Natural killer cell (primary cell): ENCODE measurements around the gene NAA25. TPM values are rescaled to one million over a fixed set of nuclear protein-coding genes. Genes with fewer than 3 reads are reported as not detected.
A peak's percentile ranks its signal among the peaks of the same experiment; 100 is the strongest.

ENCODE experiments used
- ATAC-seq, 3 donors: fragments of 150-1000 bp in 2 of 3; fragments of 200-7000 bp in 1 of 3; cut with Tn5 transposase; 1 replicate in 1 of 3; 2 replicates in 2 of 3; pipeline ENCODE4 v1.10.0; 2021; ENCODE audit warnings: mild to moderate bottlenecking in 2 of 3, moderate library complexity in 2 of 3
- DNase-seq, 2 donors: peaks; one replicate each; pipeline versions ENCODE4 v3.0.0 to v3.0.0-alpha.2; 2013 to 2021; ENCODE audit warnings: mixed read lengths in 1 of 2
- H3K27ac ChIP-seq: one replicate; pipeline ENCODE4 v1.5.1; 2013; ENCODE audit warnings: mild to moderate bottlenecking, low read length
- H3K27me3 ChIP-seq: one replicate; pipeline ENCODE4 v1.6.1; 2013; ENCODE audit warnings: low read length; ENCODE audit not compliant: control insufficient read depth, insufficient read depth
- H3K36me3 ChIP-seq: one replicate; pipeline ENCODE4 v1.6.1; 2013; ENCODE audit warnings: low read length; ENCODE audit not compliant: control insufficient read depth, insufficient read depth
- H3K4me1 ChIP-seq: one replicate; pipeline ENCODE4 v1.6.1; 2013; ENCODE audit warnings: low read length; ENCODE audit not compliant: control insufficient read depth, insufficient read depth
- H3K4me3 ChIP-seq: one replicate; pipeline ENCODE4 v1.5.1; 2013; ENCODE audit warnings: low read length
- H3K9me3 ChIP-seq: one replicate; pipeline ENCODE4 v1.6.1; 2013; ENCODE audit warnings: low read length; ENCODE audit not compliant: control insufficient read depth, insufficient read depth
- H3K27ac Mint-ChIP-seq, 2 donors: one replicate each; pipeline ENCODE4 v1.8.0; 2022; ENCODE audit warnings: mild to moderate bottlenecking in 2 of 2, mixed read lengths in 2 of 2, moderate library complexity in 1 of 2
- H3K27me3 Mint-ChIP-seq, 2 donors: one replicate each; pipeline ENCODE4 v1.8.0; 2022; ENCODE audit warnings: low read depth in 2 of 2, mixed read lengths in 2 of 2
- H3K36me3 Mint-ChIP-seq: one replicate; pipeline ENCODE4 v1.8.0; 2022; ENCODE audit warnings: mixed read lengths
- H3K4me1 Mint-ChIP-seq, 2 donors: one replicate each; pipeline ENCODE4 v1.8.0; 2022; ENCODE audit warnings: mixed read lengths in 2 of 2
- H3K4me3 Mint-ChIP-seq: one replicate; pipeline ENCODE4 v1.8.0; 2022; ENCODE audit warnings: mild to moderate bottlenecking, moderate library complexity, mixed read lengths
- H3K9me3 Mint-ChIP-seq, 2 donors: one replicate each; pipeline ENCODE4 v1.8.0; 2022; ENCODE audit warnings: mixed read lengths in 2 of 2
- CTCF ChIP-seq: fragments of 200-600 bp; IDR thresholded peaks from one replicate; pipeline ENCODE4 v1.8.0; 2022; ENCODE audit warnings: antibody characterized with exemption
- WGBS: methylation state at CpG from one replicate; pipeline ENCODE4 v1.1.7; 2013; ENCODE audit warnings: missing lambda C conversion rate; ENCODE audit not compliant: insufficient coverage; 5-methylcytosine and 5-hydroxymethylcytosine counted together
- intact Hi-C: fragments of 100-400 bp; cut with micrococcal nuclease; formaldehyde crosslinking; loops from one replicate; pipeline ENCODE4 v1.14.2; 2022
- total RNA-seq, 4 donors: library from RNA; stranded (reverse); fragments of 120-200 nt in 1 of 4; gene quantifications; one replicate each; pipeline versions ENCODE4 v1.2.3 to v1.2.4, GENCODE V29; 2013 to 2022

NAA25 gene
- total RNA-seq, 3 donors from 2014 or later (not counting 1 experiment from before 2014, with no cell fraction given) = 25.8 to 34.4 (median 30.7) TPM

DNA sequence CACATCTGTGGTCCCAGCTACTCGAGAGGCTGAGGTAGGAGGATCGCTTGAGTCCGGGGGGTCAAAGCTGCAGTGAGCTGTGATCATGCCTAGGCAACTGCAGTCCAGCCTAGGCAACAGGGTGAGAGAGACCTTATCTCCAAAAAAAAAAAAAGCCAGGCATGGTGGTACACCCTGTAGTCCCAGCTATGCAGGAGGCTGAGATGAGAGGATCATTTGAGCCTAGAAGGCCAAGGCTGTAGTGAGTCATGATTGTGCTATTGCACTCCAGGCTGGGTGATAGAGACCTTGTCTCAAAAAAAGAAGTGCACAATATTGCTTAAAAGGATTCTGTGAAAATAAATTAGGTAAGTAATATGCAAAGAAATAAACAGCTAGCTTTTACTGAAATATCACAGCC, 17.0 kb downstream of the NAA25 start:
- no peak overlapping the region for H3K27ac ChIP-seq
- H3K9me3 Mint-ChIP-seq = no peaks in the 10 kb centered on the region
- H3K4me3 ChIP-seq = no peak overlapping the region
- no peaks in the 10 kb centered on the region for H3K4me1 ChIP-seq
- intact Hi-C loops = no loop called here
- H3K36me3 ChIP-seq = peaks cover 33% of the 10 kb centered on the region
- DNase-seq (no peak), ATAC-seq (no peak)
- no peak overlapping the region for H3K4me3 Mint-ChIP-seq
- WGBS = 98% methylated on average over 3 of the region's 3 CpGs
- H3K27me3 ChIP-seq = no peaks in the 10 kb centered on the region
- no peak overlapping the region for H3K27ac Mint-ChIP-seq
- no peaks in the 10 kb centered on the region for H3K27me3 Mint-ChIP-seq
- no peaks in the 10 kb centered on the region for H3K36me3 Mint-ChIP-seq
- peaks cover 8 to 13% of the 10 kb centered on the region in 2 donors for H3K4me1 Mint-ChIP-seq
- H3K9me3 ChIP-seq = no peaks in the 10 kb centered on the region
- TF ChIP-seq CTCF = no peak

DNA sequence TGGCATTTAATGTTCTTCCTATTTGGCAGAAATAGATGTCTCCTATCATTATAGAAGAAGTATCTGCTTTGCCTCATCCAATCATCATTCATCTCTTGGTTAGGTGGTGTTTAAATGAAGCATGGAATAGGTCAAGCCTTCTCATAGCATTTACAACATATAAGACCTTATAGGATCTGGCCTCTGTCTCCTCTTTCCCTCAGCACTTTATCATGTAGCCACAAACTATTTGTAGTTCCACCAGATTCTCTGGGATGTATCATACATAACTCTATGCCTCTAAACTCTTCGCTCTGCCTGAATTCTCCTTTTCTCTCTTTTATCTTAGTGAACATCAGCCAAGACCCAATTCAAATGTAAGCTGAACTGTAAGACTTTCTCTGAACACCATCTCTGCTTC, 20.7 kb downstream of the NAA25 start:
- Histone ChIP-seq H3K27ac (no peak overlapping the region), H3K27me3 (no peaks in the 10 kb centered on the region), H3K36me3 (peaks cover 41% of the 10 kb centered on the region), H3K4me3 (no peak overlapping the region), H3K4me1 (no peaks in the 10 kb centered on the region), H3K9me3 (no peaks in the 10 kb centered on the region)
- DNase-seq (no peak), ATAC-seq (no peak)
- Mint-ChIP-seq H3K4me3 (no peak overlapping the region), H3K27me3 (no peaks in the 10 kb centered on the region), H3K9me3 (no peaks in the 10 kb centered on the region), H3K4me1 (peaks cover 0 to 5% of the 10 kb centered on the region in 2 donors), H3K36me3 (peaks cover 5% of the 10 kb centered on the region), H3K27ac (peak overlapping the region in 1 of 2 donors; percentile 14)
- no peak for TF ChIP-seq CTCF
- intact Hi-C loops = no loop called here
- WGBS = 100% methylated on average over 1 of the region's 1 CpG

- Histone ChIP-seq H3K27ac (no peak overlapping the region), H3K9me3 (no peaks in the 10 kb centered on the region), H3K27me3 (no peaks in the 10 kb centered on the region), H3K4me1 (no peaks in the 10 kb centered on the region), H3K36me3 (peaks cover 39% of the 10 kb centered on the region), H3K4me3 (no peak overlapping the region)
- TF ChIP-seq CTCF = no peak
- Mint-ChIP-seq H3K36me3 (peaks cover 5% of the 10 kb centered on the region), H3K27ac (peak overlapping the region; percentile 14 to 33), H3K4me1 (peaks cover 0 to 5% of the 10 kb centered on the region in 2 donors), H3K9me3 (no peaks in the 10 kb centered on the region), H3K4me3 (no peak overlapping the region), H3K27me3 (no peaks in the 10 kb centered on the region)
- intact Hi-C loops = no loop called here
- no peak for DNase-seq
- no peak for ATAC-seq
- no CpG with 5 or more reads among the region's 2 CpGs for WGBS
Observed at GRCh38 chr12:112087055-112087850, 21.3 kb downstream of the NAA25 start.

DNA sequence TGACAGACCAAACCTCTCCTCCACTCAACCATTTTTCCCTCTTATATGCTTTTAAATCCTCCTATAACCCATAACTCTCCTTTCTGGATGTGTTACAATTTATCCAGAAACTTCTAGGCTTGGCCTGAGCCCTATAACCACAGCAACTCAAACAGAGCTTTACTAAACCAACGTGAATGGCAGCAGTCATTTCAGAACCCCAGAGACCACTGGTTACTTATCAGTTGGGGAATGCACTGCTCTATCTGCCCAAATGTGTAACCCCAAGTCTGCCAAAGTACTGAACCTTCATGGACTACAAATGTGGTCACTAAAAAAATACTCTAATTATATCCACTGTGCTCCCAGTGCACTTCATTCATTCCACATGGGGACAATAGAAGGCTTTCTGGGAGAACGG, 42.0 kb downstream of the NAA25 start:
- H3K4me3 Mint-ChIP-seq = no peak overlapping the region
- no peaks in the 10 kb centered on the region for H3K4me1 Mint-ChIP-seq
- no peak overlapping the region for H3K4me3 ChIP-seq
- peaks cover 63% of the 10 kb centered on the region for H3K36me3 ChIP-seq
- peak overlapping the region in 1 of 2 donors; percentile 2 for H3K27ac Mint-ChIP-seq
- intact Hi-C loops = no loop called here
- H3K4me1 ChIP-seq = no peaks in the 10 kb centered on the region
- TF ChIP-seq CTCF = no peak
- no peaks in the 10 kb centered on the region for H3K27me3 Mint-ChIP-seq
- no peaks in the 10 kb centered on the region for H3K36me3 Mint-ChIP-seq
- 87% methylated on average over 2 of the region's 2 CpGs for WGBS
- ATAC-seq (no peak), DNase-seq (no peak)
- H3K9me3 Mint-ChIP-seq = no peaks in the 10 kb centered on the region
- no peak overlapping the region for H3K27ac ChIP-seq
- no peaks in the 10 kb centered on the region for H3K27me3 ChIP-seq
- no peaks in the 10 kb centered on the region for H3K9me3 ChIP-seq
